ENCODE measurements around the gene PRSS12.
"Not testable (repeated sequence)": the region's sequence is repeated elsewhere in the genome, so short reads cannot be mapped to it uniquely, and the experiment has no call there.

Gene PRSS12

GRCh38 chr4:118266145-118266496, 86.7 kb downstream of the PRSS12 start:
- not testable (repeated sequence) for H3K27ac ChIP-seq (ENCODE audit: low read depth in 2 of 2, low read length in 2 of 2); H3K27me3 ChIP-seq (ENCODE audit: control insufficient read depth in 2 of 2, insufficient read depth in 2 of 2, low read length in 2 of 2); H3K4me1 ChIP-seq (ENCODE audit: control insufficient read depth in 2 of 2, insufficient read depth in 2 of 2, low read length in 2 of 2); H3K4me3 ChIP-seq (ENCODE audit: low read length in 2 of 2); H3K9ac ChIP-seq (ENCODE audit: low read depth in 1 of 2, low read length in 2 of 2); H3K9me3 ChIP-seq (ENCODE audit: control insufficient read depth in 2 of 2, low read length in 2 of 2); H3K36me3 ChIP-seq (ENCODE audit: control insufficient read depth in 2 of 2, insufficient read depth in 2 of 2, low read length in 2 of 2)

- H3K4me1 ChIP-seq (ENCODE audit: control insufficient read depth in 2 of 2, insufficient read depth in 2 of 2, low read length in 2 of 2), result no peaks in the 10 kb centered on the region
- H3K27me3 ChIP-seq (ENCODE audit: control insufficient read depth in 2 of 2, insufficient read depth in 2 of 2, low read length in 2 of 2), result no peaks in the 10 kb centered on the region
- no peaks in the 10 kb centered on the region for H3K9me3 ChIP-seq (ENCODE audit: control insufficient read depth in 2 of 2, low read length in 2 of 2)
- H3K27ac ChIP-seq (ENCODE audit: low read depth in 2 of 2, low read length in 2 of 2), result no peak overlapping the region
- peak overlapping the region; percentile 59 to 67 for H3K4me3 ChIP-seq (ENCODE audit: low read length in 2 of 2)
- no peaks in the 10 kb centered on the region for H3K36me3 ChIP-seq (ENCODE audit: control insufficient read depth in 2 of 2, insufficient read depth in 2 of 2, low read length in 2 of 2)
- peak overlapping the region in 1 of 2 donors; percentile 62 for H3K9ac ChIP-seq (ENCODE audit: low read depth in 1 of 2, low read length in 2 of 2)
Observed at GRCh38 chr4:118265312-118266144, 87.3 kb downstream of the PRSS12 start.

- H3K36me3 ChIP-seq (ENCODE audit: control insufficient read depth in 2 of 2, insufficient read depth in 2 of 2, low read length in 2 of 2), result no peaks in the 10 kb centered on the region
- no peaks in the 10 kb centered on the region for H3K27me3 ChIP-seq (ENCODE audit: control insufficient read depth in 2 of 2, insufficient read depth in 2 of 2, low read length in 2 of 2)
- H3K9me3 ChIP-seq (ENCODE audit: control insufficient read depth in 2 of 2, low read length in 2 of 2), result no peaks in the 10 kb centered on the region
- H3K9ac ChIP-seq (ENCODE audit: low read depth in 1 of 2, low read length in 2 of 2), result no peak overlapping the region
- no peak overlapping the region for H3K27ac ChIP-seq (ENCODE audit: low read depth in 2 of 2, low read length in 2 of 2)
- no peak overlapping the region for H3K4me3 ChIP-seq (ENCODE audit: low read length in 2 of 2)
- no peaks in the 10 kb centered on the region for H3K4me1 ChIP-seq (ENCODE audit: control insufficient read depth in 2 of 2, insufficient read depth in 2 of 2, low read length in 2 of 2)
Observed at GRCh38 chr4:118264096-118264495, 88.7 kb downstream of the PRSS12 start.

- H3K9me3 ChIP-seq (ENCODE audit: control insufficient read depth in 2 of 2, low read length in 2 of 2), result no peaks in the 10 kb centered on the region
- no peak overlapping the region for H3K27ac ChIP-seq (ENCODE audit: low read depth in 2 of 2, low read length in 2 of 2)
- H3K27me3 ChIP-seq (ENCODE audit: control insufficient read depth in 2 of 2, insufficient read depth in 2 of 2, low read length in 2 of 2), result no peaks in the 10 kb centered on the region
- H3K9ac ChIP-seq (ENCODE audit: low read depth in 1 of 2, low read length in 2 of 2), result no peak overlapping the region
- no peaks in the 10 kb centered on the region for H3K4me1 ChIP-seq (ENCODE audit: control insufficient read depth in 2 of 2, insufficient read depth in 2 of 2, low read length in 2 of 2)
- no peak overlapping the region for H3K4me3 ChIP-seq (ENCODE audit: low read length in 2 of 2)
- no peaks in the 10 kb centered on the region for H3K36me3 ChIP-seq (ENCODE audit: control insufficient read depth in 2 of 2, insufficient read depth in 2 of 2, low read length in 2 of 2)
Observed at GRCh38 chr4:118260309-118260708, 92.5 kb downstream of the PRSS12 start.

DNA sequence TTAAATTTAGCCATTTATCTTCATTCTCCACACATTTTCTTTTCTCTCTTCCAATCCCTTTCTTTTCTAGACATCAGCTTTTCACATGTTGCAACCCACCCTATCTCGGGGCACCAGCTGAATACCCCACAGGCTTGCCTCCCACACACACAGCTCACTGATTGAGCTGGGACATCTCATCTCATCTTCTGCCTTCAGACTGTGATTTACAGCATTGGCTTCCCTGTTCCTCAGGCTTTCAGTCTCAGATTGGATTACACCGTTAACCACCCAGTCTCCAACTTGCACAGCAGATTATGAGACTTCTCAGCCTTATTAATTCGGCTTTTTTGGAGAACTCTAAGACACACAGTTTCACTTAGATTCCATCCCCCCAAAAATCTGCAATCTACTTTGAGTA, 93.7 kb downstream of the PRSS12 start:
- Histone ChIP-seq H3K27me3 (ENCODE audit: control insufficient read depth in 2 of 2, insufficient read depth in 2 of 2, low read length in 2 of 2) (no peaks in the 10 kb centered on the region), H3K4me1 (ENCODE audit: control insufficient read depth in 2 of 2, insufficient read depth in 2 of 2, low read length in 2 of 2) (no peaks in the 10 kb centered on the region), H3K9ac (ENCODE audit: low read depth in 1 of 2, low read length in 2 of 2) (no peak overlapping the region), H3K9me3 (ENCODE audit: control insufficient read depth in 2 of 2, low read length in 2 of 2) (no peaks in the 10 kb centered on the region), H3K27ac (ENCODE audit: low read depth in 2 of 2, low read length in 2 of 2) (no peak overlapping the region), H3K4me3 (ENCODE audit: low read length in 2 of 2) (no peak overlapping the region), H3K36me3 (ENCODE audit: control insufficient read depth in 2 of 2, insufficient read depth in 2 of 2, low read length in 2 of 2) (no peaks in the 10 kb centered on the region)

DNA sequence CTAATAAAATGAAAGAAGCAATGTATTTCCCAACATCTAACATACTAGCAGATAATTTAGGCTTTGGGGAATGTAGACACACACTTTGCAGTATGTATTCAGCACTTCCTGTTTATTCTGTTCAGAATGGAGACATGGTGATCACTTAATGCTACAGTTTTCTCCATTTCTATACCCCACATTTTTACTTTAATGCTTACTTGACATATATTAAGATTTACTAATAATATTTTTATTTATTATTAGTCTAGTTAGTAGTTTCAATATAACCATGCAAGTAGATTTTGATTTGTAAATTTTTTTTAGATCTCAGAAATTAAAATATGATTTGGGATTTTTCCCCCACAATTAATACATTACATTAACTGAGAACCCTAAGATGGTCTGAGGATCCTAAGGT, 98.4 kb downstream of the PRSS12 start:
- Histone ChIP-seq H3K9me3 (ENCODE audit: control insufficient read depth in 2 of 2, low read length in 2 of 2) (no peaks in the 10 kb centered on the region), H3K27me3 (ENCODE audit: control insufficient read depth in 2 of 2, insufficient read depth in 2 of 2, low read length in 2 of 2) (no peaks in the 10 kb centered on the region), H3K36me3 (ENCODE audit: control insufficient read depth in 2 of 2, insufficient read depth in 2 of 2, low read length in 2 of 2) (no peaks in the 10 kb centered on the region), H3K4me1 (ENCODE audit: control insufficient read depth in 2 of 2, insufficient read depth in 2 of 2, low read length in 2 of 2) (no peaks in the 10 kb centered on the region), H3K27ac (ENCODE audit: low read depth in 2 of 2, low read length in 2 of 2) (no peak overlapping the region), H3K9ac (ENCODE audit: low read depth in 1 of 2, low read length in 2 of 2) (no peak overlapping the region), H3K4me3 (ENCODE audit: low read length in 2 of 2) (no peak overlapping the region)

GRCh38 chr4:118249890-118250289, 102.9 kb downstream of the PRSS12 start:
- Histone ChIP-seq H3K27me3 (ENCODE audit: control insufficient read depth in 2 of 2, insufficient read depth in 2 of 2, low read length in 2 of 2) (no peaks in the 10 kb centered on the region), H3K27ac (ENCODE audit: low read depth in 2 of 2, low read length in 2 of 2) (no peak overlapping the region), H3K9me3 (ENCODE audit: control insufficient read depth in 2 of 2, low read length in 2 of 2) (no peaks in the 10 kb centered on the region), H3K4me1 (ENCODE audit: control insufficient read depth in 2 of 2, insufficient read depth in 2 of 2, low read length in 2 of 2) (no peaks in the 10 kb centered on the region), H3K9ac (ENCODE audit: low read depth in 1 of 2, low read length in 2 of 2) (no peak overlapping the region), H3K4me3 (ENCODE audit: low read length in 2 of 2) (no peak overlapping the region), H3K36me3 (ENCODE audit: control insufficient read depth in 2 of 2, insufficient read depth in 2 of 2, low read length in 2 of 2) (no peaks in the 10 kb centered on the region)

- H3K9ac ChIP-seq (ENCODE audit: low read depth in 1 of 2, low read length in 2 of 2), result no peak overlapping the region
- no peak overlapping the region for H3K27ac ChIP-seq (ENCODE audit: low read depth in 2 of 2, low read length in 2 of 2)
- no peak overlapping the region for H3K4me3 ChIP-seq (ENCODE audit: low read length in 2 of 2)
- H3K36me3 ChIP-seq (ENCODE audit: control insufficient read depth in 2 of 2, insufficient read depth in 2 of 2, low read length in 2 of 2), result no peaks in the 10 kb centered on the region
- H3K4me1 ChIP-seq (ENCODE audit: control insufficient read depth in 2 of 2, insufficient read depth in 2 of 2, low read length in 2 of 2), result no peaks in the 10 kb centered on the region
- H3K9me3 ChIP-seq (ENCODE audit: control insufficient read depth in 2 of 2, low read length in 2 of 2), result no peaks in the 10 kb centered on the region
- no peaks in the 10 kb centered on the region for H3K27me3 ChIP-seq (ENCODE audit: control insufficient read depth in 2 of 2, insufficient read depth in 2 of 2, low read length in 2 of 2)
Observed at GRCh38 chr4:118237531-118237930, 115.3 kb downstream of the PRSS12 start.

DNA sequence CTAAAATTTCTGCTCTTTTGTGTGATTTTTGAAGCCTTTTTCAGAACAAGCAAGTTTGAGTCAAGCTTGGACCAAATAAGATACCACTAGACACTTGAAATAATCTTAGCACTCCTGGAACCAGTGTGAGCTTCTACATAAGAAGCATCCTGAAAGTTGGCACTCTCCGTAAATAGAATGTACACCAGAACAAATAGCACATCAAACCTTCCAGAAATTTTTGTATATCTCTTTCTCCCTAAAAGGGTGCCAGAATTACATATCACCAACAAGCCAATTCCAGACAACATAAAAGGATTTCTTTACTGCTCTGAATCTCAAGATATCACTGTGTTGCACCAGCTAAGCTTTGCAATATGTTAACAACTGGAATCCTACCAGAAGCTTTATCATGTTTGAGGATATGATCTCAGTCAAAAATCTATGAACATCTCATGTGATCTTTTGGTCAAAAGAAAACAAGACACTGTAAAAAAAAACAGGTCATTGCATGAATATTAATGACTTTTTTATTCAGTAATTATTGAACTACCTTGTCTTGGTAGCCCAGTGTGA, 117.2 kb downstream of the PRSS12 start:
- no peaks in the 10 kb centered on the region for H3K9me3 ChIP-seq (ENCODE audit: control insufficient read depth in 2 of 2, low read length in 2 of 2)

More for the DNA sequence above, 117.2 kb downstream of the PRSS12 start:
- no peaks in the 10 kb centered on the region for H3K4me1 ChIP-seq (ENCODE audit: control insufficient read depth in 2 of 2, insufficient read depth in 2 of 2, low read length in 2 of 2)
- no peak overlapping the region for H3K27ac ChIP-seq (ENCODE audit: low read depth in 2 of 2, low read length in 2 of 2)
- no peaks in the 10 kb centered on the region for H3K27me3 ChIP-seq (ENCODE audit: control insufficient read depth in 2 of 2, insufficient read depth in 2 of 2, low read length in 2 of 2)
- no peaks in the 10 kb centered on the region for H3K36me3 ChIP-seq (ENCODE audit: control insufficient read depth in 2 of 2, insufficient read depth in 2 of 2, low read length in 2 of 2)
- no peak overlapping the region for H3K9ac ChIP-seq (ENCODE audit: low read depth in 1 of 2, low read length in 2 of 2)
- H3K4me3 ChIP-seq (ENCODE audit: low read length in 2 of 2), result no peak overlapping the region

All from mucosa of rectum (tissue), 2 donors.